Colonic mucosa (tissue), 4 donors: ENCODE data around the gene SCARF1. TPM values are rescaled to one million over a fixed set of nuclear protein-coding genes. Genes with fewer than 3 reads are reported as not detected.
A peak's percentile ranks its signal among the peaks of the same experiment; 100 is the strongest.
"Not testable (repeated sequence)": the region's sequence is repeated elsewhere in the genome, so short reads cannot be mapped to it uniquely, and the experiment has no call there.

ENCODE experiments used
- DNase-seq: peaks from one replicate; pipeline ENCODE4 v3.0.0-alpha.2; 2020
- H3K27ac ChIP-seq: fragments of 200-600 bp; one replicate; pipeline ENCODE4 v1.8.0; 2021
- H3K27me3 ChIP-seq: fragments of 200-600 bp; one replicate; pipeline ENCODE4 v1.8.0; 2021
- H3K36me3 ChIP-seq: fragments of 200-600 bp; one replicate; pipeline ENCODE4 v1.8.0; 2021
- H3K4me1 ChIP-seq: fragments of 200-600 bp; one replicate; pipeline ENCODE4 v1.8.0; 2021; ENCODE audit warnings: mild to moderate bottlenecking
- H3K4me3 ChIP-seq: fragments of 200-600 bp; one replicate; pipeline ENCODE4 v1.8.0; 2021
- H3K9ac ChIP-seq, 2 donors: one replicate each; pipeline ENCODE4 v1.7.0; 2013; ENCODE audit warnings: control low read depth in 2 of 2, low read depth in 2 of 2, low read length in 2 of 2
- H3K9me3 ChIP-seq: fragments of 200-600 bp; one replicate; pipeline ENCODE4 v1.8.0; 2021
- CTCF ChIP-seq: fragments of 200-600 bp; IDR thresholded peaks from one replicate; pipeline ENCODE4 v1.8.0; 2022; ENCODE audit warnings: antibody characterized with exemption, mild to moderate bottlenecking
- intact Hi-C: fragments of 100-400 bp; cut with DNase I; formaldehyde crosslinking; loops from one replicate; pipeline ENCODE4 v1.14.1; 2022
- total RNA-seq, 2 donors: library from RNA; stranded (reverse); fragmentation: NEBNext Ultra II Directional in 1 of 2; extraction: Animal tissue kit (Norgen Biotek cat#: 25700) in 1 of 2; gene quantifications; one replicate each; pipeline ENCODE4 v1.2.1, GENCODE V29; 2021
- donor health status: healthy.
- donor health status: DM: no; HTN: no; CAD: no.
- donor health status: DM: no; HTN: no; CAD: no.

SCARF1 gene
- total RNA-seq = 1 to 10 TPM; 6.3 to 7.7 TPM

GRCh38 chr17:1645207-1646171 is at the start of gene SCARF1:
Gene SCARF1 (minus strand): TSS chr17:1645732. CDS start chr17:1645697, 35 bp downstream.
- H3K9ac ChIP-seq = peak within 1 kb of the TSS in 1 of 2 donors; percentile 53
- H3K4me3 ChIP-seq = peak within 1 kb of the TSS; percentile 15
- DNase-seq = no peak
- no peaks in the 10 kb centered on the region for H3K9me3 ChIP-seq
- no peaks in the 10 kb centered on the region for H3K36me3 ChIP-seq
- H3K27me3 ChIP-seq = no peaks in the 10 kb centered on the region
- H3K27ac ChIP-seq = peak within 1 kb of the TSS; percentile 37
- TF ChIP-seq CTCF = no peak
- intact Hi-C loops = loop anchor here (5.0 kb wide), 1 partner anchor 378 kb away; no protein-coding TSS in a partner anchor
- peaks cover 13% of the 10 kb centered on the region for H3K4me1 ChIP-seq

- no peak for TF ChIP-seq CTCF
Measured at GRCh38 chr17:1693339-1693738, 47.8 kb upstream of the SCARF1 start.

GRCh38 chr17:1690544-1691221 is 45.2 kb upstream of the SCARF1 start:
- Histone ChIP-seq H3K4me3 (no peak overlapping the region), H3K27ac (no peak overlapping the region), H3K4me1 (no peaks in the 10 kb centered on the region), H3K9me3 (no peaks in the 10 kb centered on the region), H3K9ac (no peak overlapping the region), H3K27me3 (no peaks in the 10 kb centered on the region), H3K36me3 (no peaks in the 10 kb centered on the region)
- no peak for TF ChIP-seq CTCF
- intact Hi-C loops = no loop called here
- DNase-seq = no peak

More at GRCh38 chr17:1693339-1693738, 47.8 kb upstream of the SCARF1 start:
- Histone ChIP-seq H3K9me3 (no peaks in the 10 kb centered on the region), H3K9ac (no peak overlapping the region), H3K27ac (no peak overlapping the region), H3K4me3 (no peak overlapping the region), H3K36me3 (no peaks in the 10 kb centered on the region), H3K27me3 (no peaks in the 10 kb centered on the region), H3K4me1 (no peaks in the 10 kb centered on the region)
- intact Hi-C loops = no loop called here
- no peak for DNase-seq

GRCh38 chr17:1688405-1688804 is 42.9 kb upstream of the SCARF1 start:
- H3K4me3 ChIP-seq, DNase-seq, H3K27ac ChIP-seq, H3K36me3 ChIP-seq, H3K9ac ChIP-seq, H3K27me3 ChIP-seq, H3K4me1 ChIP-seq, H3K9me3 ChIP-seq, intact Hi-C loops: not testable (repeated sequence)

GRCh38 chr17:1686086-1686485 is 40.6 kb upstream of the SCARF1 start:
- H3K36me3 ChIP-seq = peaks cover 10% of the 10 kb centered on the region
- DNase-seq = no peak
- H3K27me3 ChIP-seq = no peaks in the 10 kb centered on the region
- H3K4me3 ChIP-seq = no peak overlapping the region
- no peak overlapping the region for H3K27ac ChIP-seq
- peaks cover 5% of the 10 kb centered on the region for H3K4me1 ChIP-seq
- no peak for TF ChIP-seq CTCF
- no peak overlapping the region for H3K9ac ChIP-seq
- intact Hi-C loops = no loop called here
- H3K9me3 ChIP-seq = no peaks in the 10 kb centered on the region
